IMR-90 (cell line): Measurements from ENCODE around the gene PPBP.

ENCODE experiments used
- CEBPB ChIP-seq: IDR thresholded peaks from 2 replicates; pipeline ENCODE4 v1.6.1; 2012; ENCODE audit warnings: low read depth, low read length, improper control_type of control experiment
- CTCF ChIP-seq: conservative IDR thresholded peaks from 2 replicates; pipeline ENCODE4 v1.5.1; 2012; ENCODE audit warnings: mild to moderate bottlenecking, low read depth, low read length, improper control_type of control experiment
- NFE2L2 ChIP-seq: fragments of 150-350 bp; IDR thresholded peaks from 2 replicates; pipeline ENCODE4 v1.6.1; 2016; ENCODE audit warnings: low read depth, mild to moderate bottlenecking, low read length
- POLR2A ChIP-seq: IDR thresholded peaks from 2 replicates; pipeline ENCODE4 v1.6.1; 2012; ENCODE audit warnings: mild to moderate bottlenecking, low read depth, low read length
- RAD21 ChIP-seq: IDR thresholded peaks from 2 replicates; pipeline ENCODE4 v1.6.1; 2012; ENCODE audit warnings: low read length, improper control_type of control experiment
- RCOR1 ChIP-seq: IDR thresholded peaks from 2 replicates; pipeline ENCODE4 v1.6.1; 2012; ENCODE audit warnings: mild to moderate bottlenecking, low read length, improper control_type of control experiment; ENCODE audit not compliant: insufficient replicate concordance
- RFX5 ChIP-seq: IDR thresholded peaks from 2 replicates; pipeline ENCODE4 v1.8.0; 2012; ENCODE audit warnings: low read depth, mild to moderate bottlenecking, low read length, moderate library complexity
- SMC3 ChIP-seq: fragments of 150-350 bp; IDR thresholded peaks from 2 replicates; pipeline ENCODE4 v1.6.1; 2016; ENCODE audit warnings: low read depth, mild to moderate bottlenecking, antibody characterized with exemption, low read length, moderate library complexity
- TF ChIP-seq, protein P1 (sequence below): fragments of 150-350 bp; IDR thresholded peaks from 2 replicates; pipeline ENCODE4 v1.6.1; 2017; ENCODE audit warnings: mild to moderate bottlenecking, antibody characterized with exemption, low read length, low read depth

- TF ChIP-seq CTCF = no peak
- no peak for TF ChIP-seq RAD21
- no peak for TF ChIP-seq CEBPB
- TF ChIP-seq POLR2A = no peak
- TF ChIP-seq RCOR1 = no peak
- TF ChIP-seq SMC3 = no peak
- TF ChIP-seq NFE2L2 = no peak
- TF ChIP-seq, protein P1, sequence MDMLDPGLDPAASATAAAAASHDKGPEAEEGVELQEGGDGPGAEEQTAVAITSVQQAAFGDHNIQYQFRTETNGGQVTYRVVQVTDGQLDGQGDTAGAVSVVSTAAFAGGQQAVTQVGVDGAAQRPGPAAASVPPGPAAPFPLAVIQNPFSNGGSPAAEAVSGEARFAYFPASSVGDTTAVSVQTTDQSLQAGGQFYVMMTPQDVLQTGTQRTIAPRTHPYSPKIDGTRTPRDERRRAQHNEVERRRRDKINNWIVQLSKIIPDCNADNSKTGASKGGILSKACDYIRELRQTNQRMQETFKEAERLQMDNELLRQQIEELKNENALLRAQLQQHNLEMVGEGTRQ = no peak
- no peak for TF ChIP-seq RFX5
These were observed 49.3 kb upstream of the PPBP start for GRCh38 chr4:74037076-74037955.
